Transverse colon (tissue), 4 donors: ENCODE data around the gene SP6. TPM values are rescaled to one million over a fixed set of nuclear protein-coding genes. Genes with fewer than 3 reads are reported as not detected.

ENCODE experiments used
- DNase-seq: peaks from one replicate; pipeline ENCODE4 v3.0.0-alpha.2; 2019
- H3K27ac ChIP-seq, 4 donors: fragments of 200-600 bp; sonication (generic); 2 replicates each; pipeline ENCODE4 v1.5.1; 2016 to 2018; ENCODE audit warnings: inconsistent platforms in 4 of 4
- H3K27me3 ChIP-seq: fragments of 200-600 bp; sonication (generic); 2 replicates; pipeline ENCODE4 v1.5.1; 2017; ENCODE audit warnings: inconsistent platforms
- H3K36me3 ChIP-seq, 4 donors: fragments of 200-600 bp; sonication (generic); 2 replicates each; pipeline ENCODE4 v1.5.1; 2017 to 2019; ENCODE audit warnings: inconsistent platforms in 4 of 4
- H3K4me1 ChIP-seq, 4 donors: fragments of 200-600 bp; sonication (generic); 2 replicates each; pipeline ENCODE4 v1.5.1; 2017 to 2020; ENCODE audit warnings: inconsistent platforms in 4 of 4
- H3K4me3 ChIP-seq, 4 donors: fragments of 200-600 bp; sonication (generic); 1 replicate in 1 of 4; 2 replicates in 3 of 4; pipeline versions ENCODE4 v1.5.1 to v1.6.1; 2017 to 2019; ENCODE audit warnings: inconsistent platforms in 4 of 4
- H3K9me3 ChIP-seq, 2 donors: fragments of 200-600 bp; sonication (generic); 2 replicates each; pipeline ENCODE4 v1.5.1; 2017 to 2019; ENCODE audit warnings: inconsistent platforms in 2 of 2
- CTCF ChIP-seq, 5 experiments: fragments of 200-600 bp in 3 of 5; fragments of 450-650 bp in 2 of 5; sonication (generic) in 3 of 5; IDR thresholded peaks; 1 replicate in 2 of 5; 2 replicates in 3 of 5; pipeline ENCODE4 v1.5.1; 2016 to 2017; ENCODE audit warnings: antibody characterized with exemption in 5 of 5, inconsistent platforms in 3 of 5, mild to moderate bottlenecking in 2 of 5, moderate library complexity in 1 of 5
- EP300 ChIP-seq: sonication (generic); formaldehyde crosslinking; IDR thresholded peaks from one replicate; pipeline ENCODE4 v1.6.1; 2017; ENCODE audit warnings: antibody characterized with exemption, low read depth
- POLR2A ChIP-seq: fragments of 450-650 bp; IDR thresholded peaks from one replicate; pipeline ENCODE4 v1.6.1; 2016; ENCODE audit warnings: antibody characterized with exemption, mild to moderate bottlenecking, moderate library complexity
- POLR2AphosphoS5 ChIP-seq, 3 donors: sonication (generic); formaldehyde crosslinking; IDR thresholded peaks; one replicate each; pipeline ENCODE4 v1.6.1; 2016; ENCODE audit warnings: antibody characterized with exemption in 3 of 3
- WGBS, 2 donors: methylation state at CpG; one replicate each; pipeline ENCODE4 v1.1.5; 2018; ENCODE audit warnings: low coverage in 1 of 2; 5-methylcytosine and 5-hydroxymethylcytosine counted together
- in situ Hi-C, 4 donors: fragments of 200-750 bp; cut with MboI; loops; one replicate each; pipeline versions ENCODE4 v1.15.0 to v1.15.1; 2017; ENCODE audit warnings: low sequenced_read_pairs in 3 of 4, low pct_ligation_motif_present in 1 of 4, low pct_unique_long_range_greater_than_20kb in 1 of 4
- intact Hi-C: fragments of 100-400 bp; cut with DNase I; formaldehyde crosslinking; loops from one replicate; pipeline ENCODE4 v1.15.1; 2023; ENCODE audit warnings: low total_unique reads
- total RNA-seq, 4 donors: library from RNA; depleted of rRNA; stranded (reverse); fragments of >200 nt; gene quantifications; one replicate each; pipeline ENCODE4 v1.1.0, GENCODE V29; 2016

Gene SP6
- total RNA-seq, 4 donors from 2014 or later = 0.40 to 5.9 (median 4.9) TPM

GRCh38 chr17:47882695-47883588, 32.0 kb upstream of the SP6 start:
- H3K4me3 ChIP-seq = no peak overlapping the region
- intact Hi-C loops (no loop called here), in situ Hi-C loops (no loop called here)
- H3K27ac ChIP-seq = peak overlapping the region; percentile 78 to 80 (median 80)
- no peaks in the 10 kb centered on the region for H3K36me3 ChIP-seq
- peaks cover 1% of the 10 kb centered on the region for H3K27me3 ChIP-seq
- DNase-seq = no peak
- H3K9me3 ChIP-seq = no peaks in the 10 kb centered on the region
- 76 to 79% methylated on average over 6 to 9 of the region's 9 CpGs for WGBS, 2 donors
- H3K4me1 ChIP-seq = peaks cover 20 to 55% (median 46%) of the 10 kb centered on the region in 4 donors
- no peak for TF ChIP-seq POLR2A
- peak; percentile 37 for TF ChIP-seq EP300

GRCh38 chr17:47882247-47882646, 31.3 kb upstream of the SP6 start:
- no peaks in the 10 kb centered on the region for H3K36me3 ChIP-seq
- peak; percentile 81 for DNase-seq
- intact Hi-C loops (no loop called here), in situ Hi-C loops (no loop called here)
- no peak overlapping the region for H3K4me3 ChIP-seq
- TF ChIP-seq CTCF (IDR thresholded peaks at IDR 0.05) (no peak), EP300 (no peak), POLR2AphosphoS5 (IDR thresholded peaks at IDR 0.05) (peak in 1 of 3 donors; percentile 32), POLR2A (no peak)
- peaks cover 8% of the 10 kb centered on the region for H3K27me3 ChIP-seq
- peak overlapping the region; percentile 47 to 80 (median 60) for H3K27ac ChIP-seq
- H3K9me3 ChIP-seq = no peaks in the 10 kb centered on the region
- H3K4me1 ChIP-seq = peaks cover 20 to 55% (median 46%) of the 10 kb centered on the region in 4 donors
- 18% methylated on average over 7 of the region's 7 CpGs; no CpG with 5 or more reads in 1 of the 2 donors for WGBS, 2 donors

DNA sequence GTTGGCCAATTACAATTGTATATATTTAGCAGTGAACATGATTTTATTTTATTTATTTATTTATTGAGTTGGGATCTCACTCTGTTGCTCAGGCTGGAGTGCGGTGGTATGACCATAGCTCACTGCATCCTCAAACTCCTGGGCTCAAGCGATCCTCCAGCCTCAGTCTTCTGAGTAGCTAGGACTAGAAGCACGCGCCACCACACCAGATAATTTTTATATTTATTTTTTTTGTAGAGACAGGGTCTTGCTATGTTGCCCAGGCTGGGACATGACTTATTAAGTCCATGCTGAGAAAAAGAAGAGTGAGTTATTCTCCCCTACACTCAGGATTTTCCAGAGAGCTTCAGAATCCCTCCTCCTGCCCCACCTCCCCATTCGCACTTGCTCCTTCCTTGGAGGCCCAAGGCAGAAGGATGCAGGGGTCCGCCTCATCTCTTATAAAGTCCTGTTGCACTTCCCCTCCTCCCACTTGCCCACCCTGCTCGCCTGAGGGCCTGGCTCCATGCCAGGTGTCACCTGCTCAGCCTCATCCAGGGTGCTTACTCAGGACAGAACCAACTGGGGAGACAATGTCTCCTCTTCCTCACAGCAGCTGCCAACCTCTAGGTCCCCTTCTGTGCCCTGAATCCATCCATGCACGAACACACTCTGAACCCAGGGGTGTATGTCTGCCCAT, 29.0 kb upstream of the SP6 start:
- no peak for TF ChIP-seq POLR2AphosphoS5 (IDR thresholded peaks at IDR 0.05)
- in situ Hi-C loops (no loop called here), intact Hi-C loops (no loop called here)
- peaks cover 13 to 37% (median 34%) of the 10 kb centered on the region in 4 donors for H3K4me1 ChIP-seq
- 79 to 97% methylated on average over 5 to 8 of the region's 8 CpGs for WGBS, 2 donors
- H3K4me3 ChIP-seq = no peak overlapping the region
- no peaks in the 10 kb centered on the region for H3K36me3 ChIP-seq
- no peak for DNase-seq
- H3K27me3 ChIP-seq = peaks cover 19% of the 10 kb centered on the region
- no peak overlapping the region for H3K27ac ChIP-seq
- no peaks in the 10 kb centered on the region for H3K9me3 ChIP-seq

- H3K27ac ChIP-seq = no peak overlapping the region
- DNase-seq = no peak
- no peak overlapping the region for H3K4me3 ChIP-seq
- whole genome bisulfite sequencing, 2 donors = 62 to 80% methylated on average over 1 to 2 of the region's 2 CpGs
- TF ChIP-seq EP300 (no peak), CTCF (IDR thresholded peaks at IDR 0.05) (no peak), POLR2AphosphoS5 (IDR thresholded peaks at IDR 0.05) (no peak), POLR2A (no peak)
- in situ Hi-C loops = no loop called here
- intact Hi-C loops = no loop called here
- peaks cover 23% of the 10 kb centered on the region for H3K27me3 ChIP-seq
- no peaks in the 10 kb centered on the region for H3K9me3 ChIP-seq
- H3K36me3 ChIP-seq = no peaks in the 10 kb centered on the region
- H3K4me1 ChIP-seq = peaks cover 13 to 29% (median 26%) of the 10 kb centered on the region in 4 donors
Observed at GRCh38 chr17:47879028-47879585, 28.1 kb upstream of the SP6 start.
